CD4-positive, alpha-beta T cell (primary cell): ENCODE measurements around the gene TMEM163. TPM values are rescaled to one million over a fixed set of nuclear protein-coding genes. Genes with fewer than 3 reads are reported as not detected.

ENCODE experiments used
- ATAC-seq: fragments of 200-7000 bp; cut with Tn5 transposase; one replicate; pipeline ENCODE4 v1.10.0; 2022; ENCODE audit warnings: mild to moderate bottlenecking; ENCODE audit not compliant: poor library complexity
- CTCF ChIA-PET: fragments of 350-600 bp; sonication (Branson Sonifier 250); formaldehyde crosslinking; loops from one replicate; lab custom pipeline; 2021; ENCODE audit warnings: antibody characterized with exemption, inconsistent platforms; lab: Charles Lee
- POLR2A ChIA-PET: fragments of 350-600 bp; sonication (Branson Sonifier 250); formaldehyde crosslinking; loops from one replicate; lab custom pipeline; 2021; ENCODE audit warnings: antibody characterized with exemption, inconsistent platforms; lab: Charles Lee
- DNase-seq, 14 experiments: peaks; one replicate each; pipeline ENCODE4 v3.0.0-alpha.2; 2013 to 2020; ENCODE audit warnings: mixed read lengths in 2 of 14
- H3K27ac ChIP-seq, 2 donors: one replicate each; pipeline versions ENCODE4 v1.5.1 to v1.7.0; 2013; ENCODE audit warnings: low read length in 2 of 2, low read depth in 1 of 2, mild to moderate bottlenecking in 1 of 2
- H3K27me3 ChIP-seq, 2 experiments: 1 replicate in 1 of 2; 2 replicates in 1 of 2; pipeline versions ENCODE4 v1.6.1 to v1.7.0; 2013; ENCODE audit warnings: low read length in 2 of 2, control low read depth in 1 of 2, mild to moderate bottlenecking in 1 of 2, moderate library complexity in 1 of 2; ENCODE audit not compliant: insufficient read depth in 2 of 2, control insufficient read depth in 1 of 2
- H3K36me3 ChIP-seq: one replicate; pipeline ENCODE4 v1.6.1; 2013; ENCODE audit warnings: low read length, control low read depth; ENCODE audit not compliant: insufficient read depth
- H3K4me1 ChIP-seq: one replicate; pipeline ENCODE4 v1.6.1; 2013; ENCODE audit warnings: low read length, control low read depth; ENCODE audit not compliant: insufficient read depth
- H3K4me3 ChIP-seq: one replicate; pipeline ENCODE4 v1.5.1; 2013; ENCODE audit warnings: mild to moderate bottlenecking, low read length, moderate library complexity
- H3K9me3 ChIP-seq, 2 experiments: 1 replicate in 1 of 2; 2 replicates in 1 of 2; pipeline versions ENCODE4 v1.6.1 to v1.7.0; 2013; ENCODE audit warnings: low read length in 2 of 2, mild to moderate bottlenecking in 2 of 2, control low read depth in 1 of 2, moderate library complexity in 1 of 2; ENCODE audit not compliant: control insufficient read depth in 1 of 2, insufficient read depth in 1 of 2
- H3K27ac Mint-ChIP-seq: one replicate; pipeline ENCODE4 v1.8.0; 2020; ENCODE audit warnings: mixed read lengths
- H3K27me3 Mint-ChIP-seq: one replicate; pipeline ENCODE4 v1.8.0; 2021; ENCODE audit warnings: mixed read lengths
- H3K36me3 Mint-ChIP-seq: one replicate; pipeline ENCODE4 v1.8.0; 2021; ENCODE audit warnings: low read depth, mixed read lengths
- H3K4me1 Mint-ChIP-seq: one replicate; pipeline ENCODE4 v1.8.0; 2021; ENCODE audit warnings: low read depth, mixed read lengths
- H3K4me3 Mint-ChIP-seq: one replicate; pipeline ENCODE4 v1.8.0; 2020; ENCODE audit warnings: mild to moderate bottlenecking, mixed read lengths
- H3K9me3 Mint-ChIP-seq: one replicate; pipeline ENCODE4 v1.8.0; 2020; ENCODE audit warnings: mixed read lengths
- CTCF ChIP-seq: fragments of 200-600 bp; IDR thresholded peaks from one replicate; pipeline ENCODE4 v1.8.0; 2022; ENCODE audit warnings: antibody characterized with exemption, mild to moderate bottlenecking
- intact Hi-C, 2 experiments: fragments of 100-400 bp; cut with DNase I in 1 of 2; cut with micrococcal nuclease in 1 of 2; formaldehyde crosslinking; loops; one replicate each; pipeline versions ENCODE4 v1.15.1 to v1.9.0; 2023 to 2025; cut with DNase I, micrococcal nuclease
- total RNA-seq, 174 experiments: library from RNA in 2 of 174; stranded (reverse) in 2 of 174; gene quantifications; one replicate each; pipeline ENCODE4 v1.2.3 and lab custom pipeline; 2021 to 2026

The TMEM163 gene
- total RNA-seq, 2 experiments from 2014 or later: 0.14 to 0.47 TPM

GRCh38 chr2:134406736-134407135 lies 312.1 kb downstream of the TMEM163 start:
- Histone ChIP-seq H3K27ac (peak overlapping the region in 1 of 2 donors; percentile 4), H3K4me1 (peaks cover 29% of the 10 kb centered on the region), H3K36me3 (peaks cover 34% of the 10 kb centered on the region), H3K9me3 (no peaks in the 10 kb centered on the region), H3K4me3 (no peak overlapping the region), H3K27me3 (no peaks in the 10 kb centered on the region)
- intact Hi-C loops: no loop called here
- Mint-ChIP-seq H3K36me3 (peaks cover 57% of the 10 kb centered on the region), H3K9me3 (no peaks in the 10 kb centered on the region), H3K4me3 (no peak overlapping the region), H3K27ac (peak overlapping the region; percentile 78), H3K4me1 (peaks cover 65% of the 10 kb centered on the region), H3K27me3 (no peaks in the 10 kb centered on the region)
- ATAC-seq (no peak), DNase-seq (no peak)
- ChIA-PET CTCF (no interaction called here), POLR2A (no interaction called here)
- no peak for TF ChIP-seq CTCF

GRCh38 chr2:134406311-134406710 lies 312.5 kb downstream of the TMEM163 start:
- Histone ChIP-seq H3K27me3 (no peaks in the 10 kb centered on the region), H3K9me3 (no peaks in the 10 kb centered on the region), H3K36me3 (peaks cover 34% of the 10 kb centered on the region), H3K27ac (no peak overlapping the region), H3K4me3 (no peak overlapping the region), H3K4me1 (peaks cover 25% of the 10 kb centered on the region)
- H3K27me3 Mint-ChIP-seq: no peaks in the 10 kb centered on the region
- peak overlapping the region; percentile 38 for H3K27ac Mint-ChIP-seq
- H3K36me3 Mint-ChIP-seq: peaks cover 60% of the 10 kb centered on the region
- no peak for TF ChIP-seq CTCF
- H3K9me3 Mint-ChIP-seq: no peaks in the 10 kb centered on the region
- ATAC-seq (no peak), DNase-seq (peak in 1 of 14 experiments; percentile 23)
- peaks cover 60% of the 10 kb centered on the region for H3K4me1 Mint-ChIP-seq
- H3K4me3 Mint-ChIP-seq: no peak overlapping the region
- intact Hi-C loops: no loop called here
- ChIA-PET POLR2A (no interaction called here), CTCF (no interaction called here)

Other genes with a start within 250 kb of the TMEM163 start
- gene ACMSD, start 119.6 kb upstream of the TMEM163 start, total RNA-seq: not detected
- gene CCNT2, start 199.8 kb upstream of the TMEM163 start, total RNA-seq: 10 to 100 TPM; 62.1 to 67.5 TPM